COLO668 (cell line): ENCODE data around the gene ACO2.

Source experiments
- DNase-seq: peaks from one replicate; lab custom pipeline; 2025; ENCODE audit not compliant: unreplicated experiment; lab: John Stamatoyannopoulos, UW

Gene ACO2

GRCh38 chr22:41487037-41487935, 18.4 kb downstream of the ACO2 start:
- no peak for DNase-seq

DNA sequence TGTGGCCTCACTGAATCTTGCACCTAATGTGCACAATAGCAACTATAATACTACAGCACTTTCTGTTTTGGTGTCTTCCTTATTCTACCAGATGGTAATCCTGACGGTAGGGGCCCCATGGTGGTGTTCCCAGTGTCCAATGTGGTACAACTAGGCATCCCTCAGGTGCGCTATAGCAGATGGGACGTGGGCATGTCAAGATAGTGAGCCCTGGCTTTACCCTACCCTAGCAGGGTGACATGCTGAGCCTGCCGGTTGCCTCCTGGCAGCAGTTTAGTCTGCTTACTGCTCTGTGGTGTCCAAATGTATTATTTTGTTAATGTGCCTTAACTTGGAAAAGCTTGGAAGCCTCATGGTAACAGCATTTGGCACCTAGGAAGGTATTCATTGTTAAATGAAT, 19.2 kb downstream of the ACO2 start:
- no peak for DNase-seq

GRCh38 chr22:41488596-41489385, 19.9 kb downstream of the ACO2 start:
- DNase-seq: no peak

DNA sequence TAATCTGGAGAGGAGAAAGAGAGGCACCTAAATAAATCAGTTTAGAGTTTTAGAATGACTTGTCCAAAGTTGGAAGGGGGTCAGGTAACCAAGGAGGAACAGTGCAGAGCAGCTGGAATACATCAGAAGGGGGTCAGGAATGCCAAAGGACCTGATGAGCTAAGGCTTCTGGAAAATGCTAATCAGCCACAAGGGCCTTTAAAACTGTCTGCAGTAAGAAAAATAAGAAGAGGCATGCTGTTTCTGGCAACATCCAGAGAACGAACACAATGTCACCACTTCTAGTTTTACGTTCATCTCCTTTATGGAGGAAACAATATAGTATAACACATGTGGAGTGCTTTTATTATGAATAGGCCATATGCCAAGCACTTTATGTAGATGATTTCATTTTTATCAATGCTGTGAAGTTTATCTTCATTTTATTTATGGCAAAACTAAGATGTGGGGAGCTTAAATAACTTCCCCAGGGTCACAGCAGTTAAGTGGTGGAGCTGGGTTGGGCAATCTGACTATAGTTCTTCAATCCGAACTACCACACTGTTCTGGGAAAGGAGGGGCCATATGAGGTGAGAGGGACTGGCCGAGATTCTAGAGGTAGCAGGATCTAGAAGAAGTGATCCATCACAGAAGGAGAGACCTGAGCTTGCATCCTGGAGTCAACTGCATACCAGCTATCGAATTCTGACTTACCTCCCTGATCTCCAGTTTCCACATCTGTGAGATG, 22.6 kb downstream of the ACO2 start:
- no peak for DNase-seq

GRCh38 chr22:41498303-41498835, 29.5 kb downstream of the ACO2 start:
- DNase-seq: no peak

DNA sequence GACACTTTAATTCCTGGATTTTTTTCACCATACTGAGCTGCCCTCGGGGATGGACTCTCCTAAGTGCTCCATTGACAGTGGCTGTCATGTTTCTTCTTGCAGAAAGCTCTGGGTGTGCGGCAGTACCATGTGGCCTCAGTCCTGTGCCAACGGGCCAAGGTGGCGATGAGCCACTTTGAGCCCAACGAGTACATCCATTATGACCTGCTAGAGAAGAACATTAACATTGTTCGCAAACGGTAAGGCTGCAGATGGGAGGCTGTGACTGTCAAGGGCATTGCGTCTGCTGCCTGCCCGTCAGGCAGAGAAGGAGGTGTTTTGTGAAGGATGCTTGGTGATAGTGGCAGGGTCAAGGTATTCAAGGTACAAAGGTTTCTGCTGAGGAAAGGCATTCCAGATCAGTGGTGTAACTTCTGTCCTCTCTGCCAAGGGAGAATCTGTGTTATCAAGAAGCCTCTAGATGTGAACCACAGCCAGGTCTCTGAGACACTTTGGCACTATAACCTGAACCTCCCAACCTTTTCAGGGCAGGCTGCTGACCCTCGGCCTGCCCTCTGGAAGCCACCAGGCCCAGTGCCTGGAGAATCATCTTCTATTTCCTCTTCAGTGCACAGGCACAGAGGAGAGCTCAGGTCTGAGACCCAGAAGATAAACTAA, 30.8 kb downstream of the ACO2 start:
- no peak for DNase-seq

- DNase-seq: no peak
Observed at GRCh38 chr22:41500303-41500702, 31.4 kb downstream of the ACO2 start.

DNA sequence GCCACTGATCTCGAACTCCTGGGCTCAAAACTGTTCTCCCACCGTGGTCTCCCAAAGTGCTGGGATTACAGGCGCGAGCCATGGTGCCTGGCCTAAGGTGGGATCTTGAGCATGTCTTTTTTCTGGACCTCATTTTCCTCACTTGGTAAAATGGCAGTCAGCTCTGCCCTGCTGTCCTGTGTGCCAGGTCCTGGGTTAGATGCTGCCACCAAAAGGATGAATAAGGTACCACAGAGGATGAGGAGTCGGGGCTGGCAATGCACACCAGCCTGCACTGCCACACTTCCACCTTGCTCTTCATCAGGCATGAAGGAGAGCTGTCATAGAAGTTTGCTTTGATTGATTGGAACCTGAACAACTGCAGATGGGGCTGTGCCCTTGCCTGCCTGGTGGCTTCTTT, 32.3 kb downstream of the ACO2 start:
- DNase-seq: no peak

DNA sequence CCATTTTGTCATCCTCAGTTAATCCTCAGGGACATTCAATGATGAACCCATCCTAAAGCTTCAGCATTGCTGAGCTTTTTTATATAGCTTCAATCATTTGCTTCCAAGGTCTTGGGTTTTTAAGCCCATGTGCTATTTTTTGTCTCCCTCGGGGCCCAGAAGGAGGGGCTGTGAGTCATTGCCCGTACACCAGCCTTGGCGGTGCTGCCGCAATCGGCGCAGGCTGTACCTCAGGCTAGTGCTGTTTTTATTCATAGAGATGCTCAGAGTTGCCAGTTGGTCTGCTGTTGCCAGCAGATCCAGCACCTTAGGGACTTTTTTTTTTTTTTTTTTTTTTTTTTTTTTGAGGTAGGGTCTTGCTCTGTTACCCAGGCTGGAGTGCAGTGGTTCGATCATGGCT, 35.5 kb downstream of the ACO2 start:
- DNase-seq: no peak

GRCh38 chr22:41504816-41505215, 35.9 kb downstream of the ACO2 start:
- DNase-seq: no peak

DNA sequence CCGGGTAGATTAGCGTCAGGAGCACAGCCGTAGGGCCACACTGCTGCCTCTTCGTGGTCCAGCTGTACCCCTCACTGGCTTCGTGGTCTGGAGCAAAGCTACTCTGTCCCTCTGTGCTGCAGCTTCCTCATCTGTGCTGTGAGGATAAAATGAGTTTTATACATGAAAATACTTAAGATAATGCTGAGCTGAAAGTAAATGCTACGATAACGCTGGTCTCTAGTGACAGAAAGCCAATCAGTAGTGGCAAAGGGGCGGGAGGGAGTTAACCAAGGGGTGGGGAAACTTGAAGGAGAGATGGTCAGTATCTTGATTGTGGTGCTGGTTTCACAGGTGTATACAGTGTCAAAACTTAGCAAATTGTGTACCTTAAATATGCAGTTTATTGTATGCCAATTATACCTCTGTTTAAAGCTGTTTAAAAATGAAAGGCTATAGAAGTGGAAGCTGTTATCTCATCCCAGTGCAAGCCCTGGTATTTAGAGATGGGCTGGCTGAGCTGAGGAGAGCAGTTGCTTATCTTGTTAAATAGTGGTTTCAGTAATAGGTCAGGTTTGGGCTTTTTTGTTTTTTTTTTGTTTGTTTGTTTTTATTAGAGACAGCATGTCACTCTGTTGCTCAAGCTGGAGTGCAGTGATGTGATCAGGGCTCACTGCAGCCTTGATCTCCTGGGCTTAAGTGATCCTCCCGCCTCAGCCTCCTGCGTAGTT, 36.7 kb downstream of the ACO2 start:
- DNase-seq: no peak

- DNase-seq: no peak
Observed at GRCh38 chr22:41507330-41508063, 38.6 kb downstream of the ACO2 start.

DNA sequence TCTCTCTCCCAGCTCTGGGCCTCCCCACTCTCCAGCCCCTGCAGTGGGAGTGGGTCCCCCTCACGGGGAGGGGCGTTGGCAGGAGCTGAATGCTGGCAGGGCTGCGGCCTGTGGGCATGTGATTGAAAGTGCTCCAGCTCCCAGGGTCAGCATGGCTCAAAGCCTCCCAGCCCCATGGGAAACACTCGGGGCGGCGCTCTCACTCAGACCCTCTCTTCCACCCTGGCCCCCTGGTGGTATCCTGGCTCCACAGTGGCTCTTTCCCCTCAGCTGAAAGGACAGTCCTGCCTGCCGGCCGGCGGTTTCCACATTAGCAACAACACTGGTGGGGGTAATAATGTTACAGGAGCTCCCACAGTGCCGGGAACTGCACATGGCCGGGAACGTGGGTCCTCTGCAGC, 39.9 kb downstream of the ACO2 start:
- DNase-seq: no peak

- peak; percentile 25 for DNase-seq
Observed at GRCh38 chr22:41511521-41511968, 42.6 kb downstream of the ACO2 start.

DNA sequence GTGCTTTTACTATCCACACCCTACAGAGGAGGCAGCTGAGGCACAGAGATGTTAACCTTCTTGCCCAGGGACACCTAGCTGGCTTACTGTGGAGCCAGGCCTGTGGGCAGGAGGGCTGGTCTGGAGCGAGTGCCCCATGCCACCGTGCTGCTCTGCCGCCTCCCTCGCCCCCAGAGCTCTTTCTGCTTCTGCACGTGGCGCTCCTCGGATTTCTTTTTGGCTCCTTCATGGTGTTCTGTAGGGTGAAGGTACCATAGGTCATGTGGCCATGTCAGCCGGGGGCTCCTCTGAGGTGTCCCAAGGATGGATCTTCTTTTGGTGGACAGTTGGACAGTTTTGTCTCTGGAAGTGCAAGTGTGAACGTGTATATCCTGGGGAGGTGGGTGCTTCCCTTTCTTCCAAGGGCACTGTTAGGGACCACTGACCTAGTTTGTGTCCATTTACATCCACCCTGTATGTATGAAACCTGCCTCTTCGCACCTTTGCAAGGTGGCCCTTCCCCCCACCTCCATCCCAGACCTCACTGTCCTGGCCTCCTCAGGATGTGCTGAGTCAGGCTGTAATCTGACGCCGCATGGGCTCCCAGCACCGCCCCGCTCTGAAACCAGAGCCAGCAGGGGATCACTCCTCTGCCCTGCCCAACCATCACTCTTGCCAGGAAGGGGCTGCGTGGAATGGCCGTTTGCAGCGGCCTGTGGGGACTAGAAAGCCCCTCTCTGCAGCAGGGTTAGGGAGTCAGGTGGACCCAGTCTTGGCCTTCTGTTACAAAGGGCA, 43.7 kb downstream of the ACO2 start:
- peak; percentile 86 for DNase-seq

DNA sequence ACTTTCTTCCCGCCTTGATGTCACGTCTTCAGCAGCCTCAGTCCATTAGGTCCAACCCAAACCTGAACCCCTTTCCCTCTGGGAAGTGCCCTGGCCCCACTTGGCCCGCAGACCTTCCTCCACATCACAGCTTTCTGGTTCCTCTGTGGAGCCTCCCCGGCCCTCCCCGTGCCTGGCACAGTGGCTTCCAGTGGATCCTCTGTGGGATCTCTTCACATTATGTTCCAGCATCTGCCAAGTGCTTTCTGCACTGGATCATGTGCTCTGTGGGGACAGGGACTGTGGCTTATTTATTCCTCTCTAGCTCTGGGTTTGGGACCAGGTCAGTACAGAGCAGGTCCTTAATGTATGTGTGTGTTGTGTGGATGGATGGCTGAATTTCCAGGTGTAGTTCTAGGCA, 44.5 kb downstream of the ACO2 start:
- no peak for DNase-seq

GRCh38 chr22:41516462-41516861, 47.5 kb downstream of the ACO2 start:
- no peak for DNase-seq

GRCh38 chr22:41517172-41518047, 48.5 kb downstream of the ACO2 start:
- peak; percentile 60 for DNase-seq
